Amniotic epithelial cell (primary cell): ENCODE results near the gene BCAR3.
A peak's percentile ranks its signal among the peaks of the same experiment; 100 is the strongest.

ENCODE experiments used
- DNase-seq: peaks from one replicate; pipeline ENCODE4 v3.0.0-alpha.2; 2010; ENCODE audit warnings: low read depth

The BCAR3 gene

GRCh38 chr1:93681101-93681988 is at the start of gene BCAR3:
TSS of gene BCAR3 (minus strand) at chr1:93681837. CDS start at chr1:93674930, 6,907 bp downstream.
- DNase-seq = peak; percentile 54

GRCh38 chr1:93730621-93731020 is 49.0 kb upstream of the BCAR3 start:
- no peak for DNase-seq

- DNase-seq = no peak
Measured at GRCh38 chr1:93729906-93730305, 48.3 kb upstream of the BCAR3 start.

DNA sequence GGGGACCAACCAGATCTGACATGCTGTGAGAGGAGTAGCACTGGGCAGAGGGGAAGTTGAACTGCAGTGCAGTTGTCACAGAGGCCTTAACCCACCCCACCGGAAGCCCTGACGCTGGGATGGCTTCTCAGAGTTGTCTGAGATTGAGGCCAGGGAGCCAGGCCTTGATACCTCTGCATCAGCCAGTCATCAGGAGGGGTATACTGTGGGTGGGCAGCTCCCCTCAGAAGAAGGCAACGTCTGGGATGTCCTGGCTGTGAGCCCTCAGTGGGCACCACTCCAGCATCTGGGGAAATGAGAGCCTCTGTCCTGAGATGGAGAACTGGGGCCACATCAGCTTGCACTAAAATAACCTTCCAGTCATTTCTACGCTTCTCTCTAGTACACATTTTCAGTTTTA is 47.9 kb upstream of the BCAR3 start:
- no peak for DNase-seq

- DNase-seq = no peak
Measured at GRCh38 chr1:93728480-93729131, 47.0 kb upstream of the BCAR3 start.

DNA sequence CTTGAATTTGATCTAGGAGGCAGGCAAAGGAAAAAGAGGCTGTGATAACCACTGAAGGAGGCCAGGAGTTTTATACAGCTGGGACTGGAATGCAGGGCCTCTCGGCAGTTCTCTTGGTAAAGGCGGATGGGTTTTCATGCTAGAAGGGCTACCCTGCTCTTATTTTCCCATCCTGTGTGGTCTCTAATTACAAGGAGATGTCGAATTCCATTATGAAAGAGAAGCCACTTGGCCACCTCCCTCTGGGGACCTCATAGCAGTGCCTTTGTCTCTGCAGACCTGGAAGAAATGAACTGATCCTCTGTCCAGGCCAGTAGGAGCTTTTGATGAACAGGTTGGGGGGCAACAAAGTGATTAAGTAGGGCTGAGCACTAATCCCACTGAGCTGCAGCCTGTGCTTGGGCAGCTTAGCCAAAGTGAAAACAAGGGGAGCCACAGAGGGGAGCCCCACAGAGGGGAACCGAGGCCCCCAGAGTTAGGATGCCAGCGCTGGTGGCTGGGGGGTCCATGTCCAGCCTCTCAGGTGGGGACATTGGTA is 42.2 kb upstream of the BCAR3 start:
- no peak for DNase-seq

- no peak for DNase-seq
Measured at GRCh38 chr1:93723110-93723509, 41.5 kb upstream of the BCAR3 start.

DNA sequence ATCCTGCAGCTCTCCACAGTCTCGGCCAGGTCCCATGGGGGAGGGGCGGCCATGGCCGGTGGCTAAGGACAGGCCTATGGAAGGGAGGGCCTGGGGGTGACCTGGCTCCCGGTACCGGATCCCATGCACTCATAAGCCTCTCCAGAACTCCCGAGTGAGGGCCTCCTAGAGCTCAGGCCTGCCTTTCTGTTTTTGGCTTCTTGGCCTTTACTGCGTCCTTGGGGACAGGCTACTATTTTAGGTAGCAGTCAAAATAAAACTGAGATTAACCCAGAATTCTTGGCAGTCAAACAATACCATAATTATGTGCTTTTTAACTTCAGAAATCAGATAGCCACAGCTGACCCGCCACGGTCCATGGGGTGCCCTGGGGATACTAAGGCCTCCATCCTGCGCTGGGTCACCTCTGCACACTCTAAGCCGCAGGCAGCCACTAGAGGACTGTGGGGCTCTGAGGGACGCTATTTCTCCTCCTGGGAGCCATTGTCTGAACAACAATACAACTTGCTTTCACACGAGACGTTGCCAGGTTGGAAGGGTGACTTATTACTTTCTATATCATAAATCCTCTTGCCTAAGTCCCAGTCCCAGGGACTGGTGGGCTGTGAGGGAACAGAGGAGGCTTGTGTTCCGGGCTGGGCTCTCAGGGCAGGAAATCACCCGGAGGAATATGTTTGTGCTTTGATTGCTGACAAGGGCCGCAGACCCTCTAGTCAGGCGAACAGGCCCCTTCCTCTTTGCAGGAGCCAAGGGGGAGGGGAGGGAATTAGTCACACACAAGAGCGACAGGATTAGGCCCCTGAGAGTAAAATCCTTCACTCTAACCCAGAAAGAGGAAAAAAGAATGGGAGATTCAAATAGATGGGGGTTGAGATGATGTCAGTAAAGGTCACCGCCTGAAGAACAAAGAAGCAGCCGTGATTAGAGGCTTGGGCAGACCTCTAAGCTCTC is 40.7 kb upstream of the BCAR3 start:
- no peak for DNase-seq

DNA sequence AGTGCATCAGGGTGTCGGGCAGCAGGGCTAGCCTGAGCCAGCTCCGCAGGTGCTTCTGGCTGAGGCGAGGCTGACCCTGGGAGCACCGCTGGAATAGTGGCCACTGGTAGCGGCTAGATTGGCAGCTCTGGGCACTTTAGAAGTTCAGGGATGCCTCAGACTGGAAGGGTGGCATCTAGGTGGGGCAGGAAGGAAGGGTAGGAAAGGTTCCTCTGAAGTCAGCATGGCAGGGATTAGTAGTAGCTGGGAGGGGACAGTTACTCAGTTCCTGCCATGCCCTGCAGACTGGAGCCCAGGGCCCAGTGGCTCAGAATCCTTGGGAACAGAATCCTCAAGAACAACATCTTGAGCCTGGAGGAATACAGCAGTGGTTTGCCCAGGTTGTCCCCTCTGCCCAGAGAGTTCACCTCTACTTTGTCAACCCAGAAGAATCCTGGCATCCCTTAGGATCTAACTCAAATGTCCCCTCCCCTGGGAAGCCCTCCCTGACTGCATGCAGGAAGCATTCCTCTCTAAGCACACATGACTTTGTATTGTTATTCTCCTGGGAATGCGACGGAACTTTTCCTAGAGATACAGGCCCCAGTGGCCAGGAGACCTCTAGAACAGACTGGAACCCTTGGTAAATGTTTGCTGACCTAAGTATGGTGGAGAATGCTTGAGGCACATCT is 39.5 kb upstream of the BCAR3 start:
- DNase-seq = no peak

DNA sequence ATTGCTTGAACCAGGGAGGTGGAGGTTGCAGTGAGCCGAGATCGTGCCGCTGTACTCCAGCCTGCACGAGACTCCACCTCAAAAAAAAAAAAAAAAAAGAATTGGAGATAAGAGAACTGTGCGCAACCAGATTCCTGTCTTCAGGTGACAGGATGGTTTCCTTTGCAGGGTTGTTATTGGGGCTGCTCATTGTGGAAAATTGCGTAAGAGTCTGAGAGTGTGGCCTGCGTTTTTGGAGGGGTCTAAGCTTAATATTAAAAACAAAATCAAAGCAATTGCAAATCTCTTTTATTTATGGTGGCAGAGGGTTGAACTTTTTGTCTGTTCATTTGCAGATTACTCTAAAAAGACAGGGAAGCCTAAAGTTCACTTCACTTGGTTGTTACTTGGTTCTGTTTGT is 36.0 kb upstream of the BCAR3 start:
- DNase-seq = no peak

DNA sequence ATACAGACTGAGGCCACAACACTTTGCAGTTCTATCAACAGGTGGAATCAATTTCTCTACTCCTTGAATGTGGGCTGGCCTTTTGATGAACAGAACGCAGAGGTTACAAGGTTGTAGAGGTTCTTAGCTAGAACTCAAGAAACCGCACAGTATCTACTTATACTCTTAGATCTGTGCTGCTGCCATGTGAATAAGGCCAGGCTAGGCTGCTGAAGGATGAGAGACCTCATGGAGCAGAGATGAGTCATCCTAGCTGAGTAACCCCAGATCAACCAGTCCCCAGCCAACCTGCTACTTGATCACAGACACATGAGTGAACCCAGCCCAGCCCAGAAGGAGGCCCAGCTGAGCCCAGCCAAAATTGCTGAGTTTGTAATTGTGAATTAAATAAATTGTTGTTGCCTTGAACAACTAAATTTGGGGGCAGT is 35.3 kb upstream of the BCAR3 start:
- peak; percentile 66 for DNase-seq

GRCh38 chr1:93716163-93716562 is 34.5 kb upstream of the BCAR3 start:
- no peak for DNase-seq

DNA sequence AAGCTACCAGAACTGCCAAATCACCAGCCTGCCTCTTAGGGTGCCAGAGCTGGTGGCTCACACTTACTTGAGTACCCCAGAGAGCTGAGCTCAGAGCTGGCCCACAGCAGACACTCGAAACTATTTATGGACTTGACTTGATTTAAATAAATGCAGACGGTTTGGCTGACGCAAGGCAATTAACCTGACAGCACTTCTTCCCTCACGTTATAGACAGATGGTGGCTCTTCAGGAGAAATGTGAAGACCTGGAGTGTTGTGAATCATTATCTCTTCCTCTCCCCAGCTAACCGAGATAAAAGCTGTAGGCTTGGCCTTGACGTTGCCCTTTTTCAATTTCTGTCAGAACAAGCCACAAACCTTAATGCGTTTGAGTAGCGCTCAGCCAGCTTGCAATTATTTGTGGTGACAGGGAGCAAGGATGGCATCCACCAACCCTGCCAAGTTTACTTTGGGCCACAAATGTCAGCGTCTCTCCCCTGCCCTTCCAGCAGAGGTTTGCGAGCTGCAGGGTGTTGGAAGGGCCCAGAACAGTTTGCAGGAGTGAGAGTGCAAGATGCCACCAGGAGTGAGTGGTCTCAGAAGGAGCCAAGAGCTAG is 34.0 kb upstream of the BCAR3 start:
- peak; percentile 85 for DNase-seq

DNA sequence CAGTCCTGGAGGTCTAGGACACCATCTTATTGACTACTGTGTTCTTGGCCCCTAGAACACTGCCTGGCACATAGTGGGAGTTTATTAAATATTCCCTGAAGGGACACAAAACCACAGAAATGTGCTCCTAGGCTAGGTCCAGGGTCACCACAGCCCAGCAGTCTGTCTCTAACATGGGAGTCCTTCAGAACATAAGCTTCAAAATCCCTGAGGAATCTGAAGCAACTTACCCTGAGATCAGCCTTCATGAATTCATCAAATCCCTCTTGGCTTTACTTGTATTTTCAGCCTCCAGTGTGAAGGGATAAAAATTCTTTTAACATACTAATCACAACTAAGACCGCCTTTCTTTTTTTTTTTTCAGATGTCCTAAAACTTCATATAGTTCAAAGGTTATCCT is 32.7 kb upstream of the BCAR3 start:
- no peak for DNase-seq

- no peak for DNase-seq
Measured at GRCh38 chr1:93713341-93713740, 31.7 kb upstream of the BCAR3 start.

- DNase-seq = no peak
Measured at GRCh38 chr1:93712741-93713140, 31.1 kb upstream of the BCAR3 start.

DNA sequence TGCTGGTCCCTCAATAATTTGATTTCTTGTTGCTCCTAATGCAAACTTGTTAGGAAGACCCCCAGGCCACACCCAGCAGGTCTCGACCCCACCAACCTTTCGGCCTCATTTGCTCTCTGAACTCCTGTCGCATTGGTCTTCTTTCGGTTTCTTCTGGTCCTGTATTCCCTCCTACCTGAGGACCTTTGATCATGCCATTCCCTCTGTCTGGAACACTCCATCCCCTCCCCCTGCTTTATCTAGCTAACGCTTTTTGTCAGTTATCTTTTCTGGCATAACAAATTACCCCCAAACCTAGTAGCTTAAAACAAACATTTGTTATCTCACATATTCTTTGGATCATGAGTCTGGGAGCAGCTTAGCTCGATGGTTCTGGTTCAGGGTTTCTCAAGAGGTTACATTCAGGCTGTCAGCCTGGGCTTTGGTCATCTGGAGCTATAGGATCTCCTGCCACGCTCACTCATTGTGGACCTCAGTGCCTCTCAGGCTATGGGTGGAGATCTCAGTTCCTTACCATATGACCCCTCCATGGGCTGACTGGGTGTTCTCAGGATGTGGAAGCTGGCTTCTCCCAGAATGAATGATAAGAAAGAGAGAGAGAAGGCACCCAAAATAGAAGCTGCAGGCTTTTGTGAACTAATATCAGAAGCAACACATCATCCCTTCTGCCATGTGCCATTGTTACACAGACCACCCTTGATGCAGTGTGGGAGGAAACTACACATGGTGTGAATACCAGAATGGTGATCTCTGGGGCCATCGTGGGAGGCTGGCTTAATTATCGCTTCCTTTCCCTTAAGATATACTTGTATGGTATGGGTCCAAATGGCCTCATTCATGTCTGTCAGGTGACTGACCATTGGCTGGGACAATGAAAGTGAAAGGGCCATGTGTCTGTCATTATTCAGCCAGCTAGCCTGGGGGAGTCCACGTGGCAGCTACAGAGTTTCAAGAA is 29.1 kb upstream of the BCAR3 start:
- DNase-seq = no peak

GRCh38 chr1:93708734-93709481 is 27.3 kb upstream of the BCAR3 start:
- DNase-seq = peak; percentile 87

DNA sequence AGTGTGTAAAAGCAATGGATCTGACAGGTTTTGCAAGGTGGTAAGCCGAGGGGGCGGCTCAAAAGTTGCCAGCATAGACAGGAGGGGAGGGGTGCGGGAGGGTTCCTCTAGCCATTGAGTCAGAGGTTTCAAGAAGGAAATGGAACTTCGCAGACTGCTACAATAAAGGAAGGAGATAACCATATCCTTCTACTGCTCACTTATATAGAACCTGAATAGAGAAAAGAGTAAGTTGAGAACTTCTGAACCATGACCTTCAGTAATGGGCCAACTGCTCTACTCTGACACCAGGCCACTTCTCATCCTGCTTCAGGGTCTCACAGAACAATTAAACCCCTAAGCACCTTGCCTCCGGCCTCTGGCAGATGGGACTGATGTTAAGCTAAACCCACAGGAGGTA is 26.3 kb upstream of the BCAR3 start:
- DNase-seq = no peak
